ENCODE measurements around the gene MYBPC2.

- TF ChIP-seq POLR2A (IDR thresholded peaks at IDR 0.05; ENCODE audit: low read length) (no peak), GATA1 (IDR thresholded peaks at IDR 0.05; ENCODE audit: low read depth, low read length) (no peak)
Observed at GRCh38 chr19:50482271-50482855, 49.7 kb downstream of the MYBPC2 start.
